Duodenal mucosa (tissue), 2 donors: Measurements from ENCODE around the gene LITAF.

Source experiments
- H3K27ac ChIP-seq: one replicate; pipeline ENCODE4 v1.7.0; 2013; ENCODE audit warnings: low read depth, low read length
- H3K27me3 ChIP-seq, 2 donors: one replicate each; pipeline ENCODE4 v1.7.0; 2013; ENCODE audit warnings: low read length in 2 of 2, control low read depth in 1 of 2; ENCODE audit not compliant: insufficient read depth in 2 of 2, control insufficient read depth in 1 of 2
- H3K36me3 ChIP-seq, 2 donors: one replicate each; pipeline ENCODE4 v1.7.0; 2013; ENCODE audit warnings: low read length in 2 of 2, control low read depth in 1 of 2; ENCODE audit not compliant: insufficient read depth in 2 of 2, control insufficient read depth in 1 of 2
- H3K4me1 ChIP-seq, 2 donors: one replicate each; pipeline ENCODE4 v1.7.0; 2013; ENCODE audit warnings: low read length in 2 of 2, control low read depth in 1 of 2; ENCODE audit not compliant: insufficient read depth in 2 of 2, control insufficient read depth in 1 of 2
- H3K4me3 ChIP-seq, 2 donors: one replicate each; pipeline ENCODE4 v1.7.0; 2013; ENCODE audit warnings: low read length in 2 of 2, low read depth in 1 of 2
- H3K9ac ChIP-seq, 2 donors: one replicate each; pipeline ENCODE4 v1.7.0; 2013; ENCODE audit warnings: low read length in 2 of 2, low read depth in 1 of 2
- H3K9me3 ChIP-seq, 2 donors: one replicate each; pipeline ENCODE4 v1.7.0; 2013; ENCODE audit warnings: low read length in 2 of 2, control low read depth in 1 of 2; ENCODE audit not compliant: control insufficient read depth in 1 of 2

LITAF gene

DNA sequence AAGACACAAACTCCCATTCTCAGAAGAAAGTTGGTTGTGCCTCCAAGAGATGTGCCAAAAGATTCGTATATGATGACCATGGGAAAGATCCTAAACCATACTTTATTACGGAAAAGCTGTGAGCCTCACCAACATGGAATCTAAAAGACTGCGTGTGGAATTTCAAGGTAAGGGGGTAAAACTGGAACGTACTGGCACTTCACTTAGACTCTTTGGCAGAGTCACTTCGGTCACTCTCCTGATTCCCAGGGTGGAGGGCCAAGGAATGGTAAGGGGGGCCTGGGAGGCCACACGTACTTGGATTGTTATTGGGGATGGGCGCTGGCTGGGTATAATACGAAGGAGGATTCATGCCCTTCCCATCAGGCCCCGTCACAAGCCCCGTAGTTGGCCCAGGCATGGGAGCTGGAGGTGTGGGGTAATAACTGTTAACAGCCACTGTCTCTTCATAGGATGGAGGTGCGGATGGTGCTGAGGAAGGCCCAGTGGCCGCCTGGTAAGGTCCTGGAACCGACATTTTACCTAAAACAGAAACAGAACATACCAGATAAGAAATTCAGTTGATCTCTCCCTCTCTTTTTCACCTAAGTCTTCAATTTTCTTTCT is 30.4 kb downstream of the LITAF start:
- H3K9me3 ChIP-seq, result peaks cover 0 to 7% of the 10 kb centered on the region in 2 donors
- H3K4me3 ChIP-seq, result no peak overlapping the region
- no peak overlapping the region for H3K27ac ChIP-seq
- H3K27me3 ChIP-seq, result no peaks in the 10 kb centered on the region
- H3K36me3 ChIP-seq, result peaks cover 13 to 22% of the 10 kb centered on the region in 2 donors
- no peak overlapping the region for H3K9ac ChIP-seq
- H3K4me1 ChIP-seq, result peaks cover 8 to 12% of the 10 kb centered on the region in 2 donors

GRCh38 chr16:11554053-11554452 is 32.7 kb downstream of the LITAF start:
- Histone ChIP-seq H3K27me3 (no peaks in the 10 kb centered on the region), H3K4me1 (peaks cover 8 to 9% of the 10 kb centered on the region in 2 donors), H3K9me3 (peaks cover 0 to 10% of the 10 kb centered on the region in 2 donors), H3K27ac (no peak overlapping the region), H3K9ac (no peak overlapping the region), H3K4me3 (no peak overlapping the region), H3K36me3 (peaks cover 19 to 36% of the 10 kb centered on the region in 2 donors)

GRCh38 chr16:11553371-11553770 is 33.3 kb downstream of the LITAF start:
- Histone ChIP-seq H3K9ac (no peak overlapping the region), H3K36me3 (peaks cover 19 to 41% of the 10 kb centered on the region in 2 donors), H3K27me3 (no peaks in the 10 kb centered on the region), H3K4me1 (peaks cover 8 to 9% of the 10 kb centered on the region in 2 donors), H3K4me3 (no peak overlapping the region), H3K27ac (no peak overlapping the region), H3K9me3 (peaks cover 0 to 10% of the 10 kb centered on the region in 2 donors)

DNA sequence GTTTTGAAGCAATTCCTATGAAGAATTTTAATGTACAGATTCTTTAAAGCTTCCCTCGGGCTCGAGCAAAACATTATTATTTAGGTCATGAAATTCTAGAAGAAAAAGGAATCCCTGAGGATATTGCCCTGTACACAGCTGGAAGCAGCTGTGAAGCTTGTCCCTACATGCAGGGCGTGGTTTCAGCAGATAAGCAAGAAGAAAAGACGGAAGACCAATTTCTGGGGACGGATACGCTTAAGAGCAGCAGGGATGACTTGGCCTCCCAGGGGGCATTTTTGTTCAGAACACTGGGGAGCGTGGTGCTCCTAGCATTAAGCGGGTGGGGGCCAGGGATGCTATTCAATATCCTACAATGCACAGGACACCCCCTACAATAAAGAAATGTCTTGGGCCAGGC is 34.3 kb downstream of the LITAF start:
- Histone ChIP-seq H3K27me3 (no peaks in the 10 kb centered on the region), H3K9ac (no peak overlapping the region), H3K36me3 (peaks cover 19 to 41% of the 10 kb centered on the region in 2 donors), H3K27ac (no peak overlapping the region), H3K9me3 (peaks cover 0 to 10% of the 10 kb centered on the region in 2 donors), H3K4me3 (no peak overlapping the region), H3K4me1 (peaks cover under 1% of the 10 kb centered on the region in 2 donors)

DNA sequence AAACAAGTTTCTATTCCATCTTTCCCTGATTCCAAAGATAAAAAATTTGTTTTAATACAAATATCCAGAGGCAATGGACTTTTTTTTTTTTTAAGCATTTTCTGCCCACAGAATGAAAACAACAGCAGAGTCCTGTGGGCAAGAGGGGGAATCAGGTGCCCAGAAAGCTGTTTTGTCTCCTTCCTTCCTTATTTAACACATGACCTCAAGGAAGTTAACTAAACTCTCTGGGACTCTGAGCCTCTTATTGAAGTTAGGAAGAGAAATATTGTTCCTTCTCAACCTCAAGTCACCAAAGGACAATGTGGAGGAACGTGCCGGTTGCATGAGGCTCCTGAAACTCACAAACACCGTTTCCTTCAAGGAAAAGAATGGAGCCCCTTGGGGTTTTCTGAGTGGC is 34.9 kb downstream of the LITAF start:
- Histone ChIP-seq H3K4me3 (no peak overlapping the region), H3K9ac (no peak overlapping the region), H3K27me3 (no peaks in the 10 kb centered on the region), H3K27ac (no peak overlapping the region), H3K9me3 (peaks cover 0 to 10% of the 10 kb centered on the region in 2 donors), H3K36me3 (peaks cover 19 to 41% of the 10 kb centered on the region in 2 donors), H3K4me1 (no peaks in the 10 kb centered on the region)

DNA sequence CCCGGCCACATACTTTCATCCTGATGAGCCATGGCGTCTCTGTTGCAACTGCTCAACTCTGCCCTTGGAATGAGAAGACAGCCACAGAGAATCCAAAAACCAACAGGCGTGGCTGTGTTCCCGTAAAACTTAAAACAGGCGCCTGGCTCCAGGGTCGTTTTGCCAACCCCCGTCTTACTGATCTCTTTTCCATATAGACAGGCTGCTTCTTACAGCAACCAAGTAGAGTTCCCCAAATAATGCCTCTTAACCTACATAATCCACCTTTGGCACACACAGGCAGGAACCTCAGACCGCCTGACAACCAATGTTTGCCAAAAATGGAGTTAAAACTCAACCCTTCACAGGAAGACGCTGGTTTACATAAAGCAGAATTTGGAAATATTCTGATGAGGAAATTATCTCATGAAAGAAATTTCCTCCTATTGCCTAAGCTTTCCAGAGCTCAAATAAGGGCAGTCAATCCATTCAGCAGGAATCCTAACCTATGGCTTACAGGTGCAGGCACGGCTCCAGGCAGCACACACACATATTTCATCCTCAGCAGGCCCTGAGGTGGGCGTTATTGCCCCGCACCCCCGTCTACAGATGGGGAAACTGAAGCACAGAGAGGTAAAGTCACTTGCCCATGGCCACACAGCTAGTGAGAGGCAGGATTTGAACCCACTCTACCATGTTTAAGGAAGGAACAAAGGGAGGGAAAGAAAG is 35.8 kb downstream of the LITAF start:
- no peak overlapping the region for H3K4me3 ChIP-seq
- no peak overlapping the region for H3K27ac ChIP-seq
- peaks cover 15 to 35% of the 10 kb centered on the region in 2 donors for H3K36me3 ChIP-seq
- H3K9me3 ChIP-seq, result peaks cover 0 to 3% of the 10 kb centered on the region in 2 donors
- no peaks in the 10 kb centered on the region for H3K27me3 ChIP-seq
- no peaks in the 10 kb centered on the region for H3K4me1 ChIP-seq
- H3K9ac ChIP-seq, result no peak overlapping the region

- Histone ChIP-seq H3K4me3 (no peak overlapping the region), H3K9me3 (peaks cover 0 to 3% of the 10 kb centered on the region in 2 donors), H3K27ac (no peak overlapping the region), H3K36me3 (peaks cover 6 to 19% of the 10 kb centered on the region in 2 donors), H3K27me3 (no peaks in the 10 kb centered on the region), H3K9ac (no peak overlapping the region), H3K4me1 (no peaks in the 10 kb centered on the region)
Observed at GRCh38 chr16:11547118-11547916, 39.4 kb downstream of the LITAF start.

- H3K36me3 ChIP-seq, result peaks cover 6 to 19% of the 10 kb centered on the region in 2 donors
- H3K27me3 ChIP-seq, result no peaks in the 10 kb centered on the region
- no peak overlapping the region for H3K9ac ChIP-seq
- H3K4me1 ChIP-seq, result no peaks in the 10 kb centered on the region
- peaks cover 0 to 3% of the 10 kb centered on the region in 2 donors for H3K9me3 ChIP-seq
- no peak overlapping the region for H3K4me3 ChIP-seq
- no peak overlapping the region for H3K27ac ChIP-seq
Observed at GRCh38 chr16:11546608-11547061, 40.1 kb downstream of the LITAF start.

GRCh38 chr16:11543661-11544393 is 42.9 kb downstream of the LITAF start:
- H3K4me3 ChIP-seq, result no peak overlapping the region
- no peaks in the 10 kb centered on the region for H3K4me1 ChIP-seq
- no peak overlapping the region for H3K27ac ChIP-seq
- H3K9me3 ChIP-seq, result no peaks in the 10 kb centered on the region
- peaks cover 0 to 2% of the 10 kb centered on the region in 2 donors for H3K36me3 ChIP-seq
- H3K9ac ChIP-seq, result no peak overlapping the region
- H3K27me3 ChIP-seq, result no peaks in the 10 kb centered on the region
